B cell (primary cell): ENCODE results near the gene INPP5J. TPM values are rescaled to one million over a fixed set of nuclear protein-coding genes. Genes with fewer than 3 reads are reported as not detected.

ENCODE experiments used
- ATAC-seq: fragments of 200-7000 bp; cut with Tn5 transposase; one replicate; pipeline ENCODE4 v1.10.0; 2021; ENCODE audit warnings: low read depth, mild to moderate bottlenecking, moderate number of reproducible peaks, moderate library complexity
- CTCF ChIA-PET: fragments of 350-600 bp; sonication (Branson Sonifier 250); formaldehyde crosslinking; loops from one replicate; lab custom pipeline; 2021; ENCODE audit warnings: antibody characterized with exemption, inconsistent platforms; lab: Charles Lee
- POLR2A ChIA-PET: fragments of 350-600 bp; sonication (Branson Sonifier 250); formaldehyde crosslinking; loops from one replicate; lab custom pipeline; 2021; ENCODE audit warnings: antibody characterized with exemption; lab: Charles Lee
- DNase-seq: peaks from one replicate; pipeline ENCODE4 v3.0.0; 2013
- H2AFZ ChIP-seq: 2 replicates; pipeline ENCODE4 v1.6.1; 2012; ENCODE audit warnings: mild to moderate bottlenecking, low read depth, low read length; ENCODE audit not compliant: insufficient read depth, poor library complexity, severe bottlenecking
- H3K27ac ChIP-seq, 2 donors: 1 replicate in 1 of 2; 2 replicates in 1 of 2; pipeline ENCODE4 v1.5.1; 2012 to 2013; ENCODE audit warnings: low read length in 2 of 2, mild to moderate bottlenecking in 2 of 2, moderate library complexity in 1 of 2
- H3K27me3 ChIP-seq, 4 experiments: fragments of 200-600 bp in 1 of 4; sonication (generic) in 1 of 4; replicated peaks in 1 of 4; 1 replicate in 2 of 4; 2 replicates in 2 of 4; pipeline versions ENCODE4 v1.6.1 to v1.7.0; 2013 to 2016; ENCODE audit warnings: low read length in 3 of 4, mild to moderate bottlenecking in 2 of 4, mixed read lengths in 1 of 4, moderate library complexity in 1 of 4; ENCODE audit not compliant: insufficient read depth in 4 of 4, control insufficient read depth in 3 of 4; ENCODE audit errors: control extremely low read depth in 1 of 4
- H3K36me3 ChIP-seq, 2 experiments: replicated peaks in 1 of 2; 1 replicate in 1 of 2; 2 replicates in 1 of 2; pipeline versions ENCODE4 v1.6.1 to v1.7.1; 2013; ENCODE audit warnings: low read length in 1 of 2; ENCODE audit not compliant: insufficient read depth in 2 of 2, control insufficient read depth in 1 of 2; ENCODE audit errors: control extremely low read depth in 1 of 2, extremely low read depth in 1 of 2
- H3K4me1 ChIP-seq, 2 donors: fragments of 200-600 bp in 1 of 2; sonication (generic) in 1 of 2; 1 replicate in 1 of 2; 2 replicates in 1 of 2; pipeline versions ENCODE4 v1.5.1 to v1.6.1; 2013 to 2017; ENCODE audit warnings: low read length in 2 of 2; ENCODE audit not compliant: control insufficient read depth in 2 of 2, insufficient read depth in 2 of 2
- H3K4me2 ChIP-seq: replicated peaks from 2 replicates; pipeline ENCODE3; 2012; ENCODE audit warnings: mild to moderate bottlenecking, low read depth, low read length; ENCODE audit not compliant: poor library complexity, severe bottlenecking
- H3K4me3 ChIP-seq, 5 experiments: fragments of 200-600 bp in 1 of 5; sonication (generic) in 1 of 5; 1 replicate in 3 of 5; 2 replicates in 2 of 5; pipeline versions ENCODE4 v1.5.1 to v1.7.0; 2011 to 2016; ENCODE audit warnings: low read length in 4 of 5, mild to moderate bottlenecking in 4 of 5, low read depth in 2 of 5, control low read depth in 1 of 5, moderate library complexity in 1 of 5; ENCODE audit not compliant: insufficient read depth in 1 of 5; ENCODE audit errors: control extremely low read depth in 1 of 5, extremely low read depth in 1 of 5
- H3K79me2 ChIP-seq: fragments of 200-600 bp; sonication (generic); one replicate; pipeline ENCODE4 v1.6.0; 2016; ENCODE audit warnings: low read length; ENCODE audit not compliant: control insufficient read depth, insufficient read depth
- H3K9ac ChIP-seq: fragments of 200-600 bp; sonication (generic); 2 replicates; pipeline ENCODE4 v1.6.1; 2017; ENCODE audit warnings: mild to moderate bottlenecking, low read length, moderate library complexity
- H3K9me3 ChIP-seq, 3 donors: one replicate each; pipeline versions ENCODE4 v1.6.1 to v1.7.1; 2013; ENCODE audit warnings: low read length in 2 of 3; ENCODE audit not compliant: control insufficient read depth in 2 of 3, insufficient read depth in 1 of 3; ENCODE audit errors: control extremely low read depth in 1 of 3
- H4K20me1 ChIP-seq: 2 replicates; pipeline ENCODE4 v1.6.0; 2012; ENCODE audit warnings: mild to moderate bottlenecking, low read length; ENCODE audit not compliant: insufficient read depth, control insufficient read depth, poor library complexity, severe bottlenecking
- H3K27ac Mint-ChIP-seq: one replicate; pipeline ENCODE4 v1.8.0; 2021; ENCODE audit warnings: mixed read lengths
- H3K27me3 Mint-ChIP-seq: one replicate; pipeline ENCODE4 v1.8.0; 2021; ENCODE audit warnings: mixed read lengths
- H3K4me1 Mint-ChIP-seq: one replicate; pipeline ENCODE4 v1.8.0; 2021; ENCODE audit warnings: mixed read lengths
- H3K4me3 Mint-ChIP-seq: one replicate; pipeline ENCODE4 v1.8.0; 2021; ENCODE audit warnings: mixed read lengths
- H3K9me3 Mint-ChIP-seq: one replicate; pipeline ENCODE4 v1.8.0; 2022; ENCODE audit warnings: mixed read lengths; ENCODE audit not compliant: insufficient read depth
- EZH2 ChIP-seq: IDR thresholded peaks from 2 replicates; pipeline ENCODE4 v1.6.1; 2012; ENCODE audit warnings: borderline replicate concordance, low read depth, mild to moderate bottlenecking, moderate library complexity, low read length; ENCODE audit not compliant: insufficient read depth, poor library complexity, severe bottlenecking
- WGBS: methylation state at CpG from one replicate; pipeline ENCODE4 v1.1.5; 2013; ENCODE audit warnings: missing lambda C conversion rate; ENCODE audit not compliant: insufficient coverage; 5-methylcytosine and 5-hydroxymethylcytosine counted together
- intact Hi-C: fragments of 100-400 bp; cut with micrococcal nuclease; formaldehyde crosslinking; loops from one replicate; pipeline ENCODE4 v1.10.0; 2022
- polyA plus RNA-seq: library from polyadenylated mRNA; depleted of rRNA; stranded (reverse); fragments of >200 nt; gene quantifications from 2 replicates; pipeline ENCODE4 v1.2.3, GENCODE V29; 2012
- total RNA-seq, 2 donors: library from RNA; stranded (reverse); fragments of 120-200 nt in 1 of 2; gene quantifications; 1 replicate in 1 of 2; 2 replicates in 1 of 2; pipeline versions ENCODE4 v1.2.3 to v1.2.4, GENCODE V29; 2013 to 2022
- TF ChIP-seq, protein P1 (sequence below): fragments of 200-600 bp; IDR thresholded peaks from one replicate; pipeline ENCODE4 v1.8.0; 2022; ENCODE audit warnings: antibody characterized with exemption, mild to moderate bottlenecking

INPP5J gene
- total and polyA plus RNA-seq, 2 donors (not counting 1 experiment from before 2014, with no cell fraction given) = 0.07 to 0.52 TPM

DNA sequence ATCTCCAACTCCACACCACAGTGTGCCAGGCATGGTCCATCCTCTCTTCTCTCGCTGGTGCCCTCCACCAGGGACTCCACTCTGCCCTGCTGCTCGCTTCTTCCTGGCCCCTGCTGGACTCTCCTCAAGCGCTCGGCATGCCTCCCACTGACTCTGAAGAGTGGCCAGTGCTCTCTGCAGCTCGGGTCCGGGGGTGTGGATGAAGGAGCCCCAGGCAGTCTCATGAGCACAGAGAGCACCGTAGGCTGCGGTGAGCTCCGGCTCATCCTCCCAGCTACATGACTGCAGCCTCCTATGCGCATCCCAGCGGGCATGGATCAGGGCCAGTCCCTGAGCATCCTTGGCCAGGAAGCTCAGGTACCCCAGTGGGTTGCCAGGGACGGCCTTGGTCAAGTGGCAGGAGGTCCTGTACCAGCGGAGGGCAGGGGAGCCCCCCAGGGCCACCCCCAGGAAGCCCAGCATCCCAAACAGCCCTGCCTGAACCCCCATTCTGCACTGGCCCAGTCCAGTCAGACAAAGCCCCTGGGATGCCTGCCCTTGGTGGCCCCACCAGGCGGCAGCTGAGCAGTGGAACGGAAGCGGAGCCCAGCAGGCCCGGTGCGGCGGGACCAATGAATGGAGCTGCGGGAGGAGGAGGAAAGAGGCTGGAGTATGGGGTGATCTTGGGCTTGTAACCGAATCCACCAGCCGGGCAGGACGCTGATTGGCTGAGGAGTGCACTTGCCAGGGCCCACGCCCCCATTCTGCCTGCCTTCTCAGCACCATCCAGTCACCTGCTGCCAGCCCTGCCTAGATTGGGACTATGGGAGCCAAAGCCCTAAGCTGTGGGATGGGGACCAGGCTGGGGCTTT is 17.3 kb downstream of the INPP5J start, which contains the start of gene PLA2G3:
TSS of gene PLA2G3 (minus strand) at position 643 of the 851 bp plus-strand sequence. CDS start at position 489, 154 bp downstream.
- Histone ChIP-seq H2AFZ (no peak within 1 kb of the TSS), H4K20me1 (no peaks in the 10 kb centered on the region), H3K36me3 (no peaks in the 10 kb centered on the region), H3K4me1 (no peaks in the 10 kb centered on the region), H3K4me2 (no peak within 1 kb of the TSS), H3K27me3 (peaks cover 0 to 10% (median 0%) of the 10 kb centered on the region in 4 experiments), H3K9me3 (peaks cover 0 to 4% (median 1%) of the 10 kb centered on the region in 3 donors), H3K9ac (no peak within 1 kb of the TSS), H3K79me2 (no peaks in the 10 kb centered on the region), H3K4me3 (no peak within 1 kb of the TSS), H3K27ac (no peak within 1 kb of the TSS)
- 77% methylated on average over 17 of the region's 24 CpGs for WGBS
- CTCF ChIA-PET = no interaction called here
- no peak for DNase-seq
- no peak within 1 kb of the TSS for H3K27ac Mint-ChIP-seq
- POLR2A ChIA-PET = no interaction called here
- intact Hi-C loops = no loop called here
- H3K4me3 Mint-ChIP-seq = no peak within 1 kb of the TSS
- H3K9me3 Mint-ChIP-seq = no peaks in the 10 kb centered on the region
- TF ChIP-seq, protein P1, sequence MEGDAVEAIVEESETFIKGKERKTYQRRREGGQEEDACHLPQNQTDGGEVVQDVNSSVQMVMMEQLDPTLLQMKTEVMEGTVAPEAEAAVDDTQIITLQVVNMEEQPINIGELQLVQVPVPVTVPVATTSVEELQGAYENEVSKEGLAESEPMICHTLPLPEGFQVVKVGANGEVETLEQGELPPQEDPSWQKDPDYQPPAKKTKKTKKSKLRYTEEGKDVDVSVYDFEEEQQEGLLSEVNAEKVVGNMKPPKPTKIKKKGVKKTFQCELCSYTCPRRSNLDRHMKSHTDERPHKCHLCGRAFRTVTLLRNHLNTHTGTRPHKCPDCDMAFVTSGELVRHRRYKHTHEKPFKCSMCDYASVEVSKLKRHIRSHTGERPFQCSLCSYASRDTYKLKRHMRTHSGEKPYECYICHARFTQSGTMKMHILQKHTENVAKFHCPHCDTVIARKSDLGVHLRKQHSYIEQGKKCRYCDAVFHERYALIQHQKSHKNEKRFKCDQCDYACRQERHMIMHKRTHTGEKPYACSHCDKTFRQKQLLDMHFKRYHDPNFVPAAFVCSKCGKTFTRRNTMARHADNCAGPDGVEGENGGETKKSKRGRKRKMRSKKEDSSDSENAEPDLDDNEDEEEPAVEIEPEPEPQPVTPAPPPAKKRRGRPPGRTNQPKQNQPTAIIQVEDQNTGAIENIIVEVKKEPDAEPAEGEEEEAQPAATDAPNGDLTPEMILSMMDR = no peak
- TF ChIP-seq EZH2 = no peak
- peaks cover 6% of the 10 kb centered on the region for H3K27me3 Mint-ChIP-seq
- no peaks in the 10 kb centered on the region for H3K4me1 Mint-ChIP-seq
- no peak for ATAC-seq

DNA sequence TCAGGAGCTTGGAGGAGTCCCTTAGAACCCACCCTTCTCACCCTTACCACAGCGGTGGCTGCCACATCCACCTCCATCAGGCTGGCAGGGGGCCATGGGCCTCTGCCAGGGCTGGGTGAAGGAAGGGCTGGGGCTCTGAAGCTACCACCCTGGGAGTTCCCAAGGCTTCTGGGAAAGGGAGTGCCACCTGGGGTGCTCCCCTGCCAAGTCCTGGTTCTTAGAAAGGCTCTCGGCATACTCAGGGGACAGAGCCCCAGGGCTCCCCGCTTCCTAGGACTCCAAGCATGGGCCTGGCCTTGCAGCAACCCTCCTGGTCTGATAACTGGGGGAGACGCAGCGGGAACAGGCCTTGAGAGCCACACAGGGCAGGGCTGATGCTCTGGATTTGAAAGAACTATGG is 18.0 kb downstream of the INPP5J start:
- Histone ChIP-seq H3K27me3 (peaks cover 0 to 10% (median 0%) of the 10 kb centered on the region in 4 experiments), H3K9me3 (peaks cover 0 to 6% (median 1%) of the 10 kb centered on the region in 3 donors), H3K9ac (no peak overlapping the region), H2AFZ (no peak overlapping the region), H3K4me3 (no peak overlapping the region), H3K79me2 (no peaks in the 10 kb centered on the region), H4K20me1 (no peaks in the 10 kb centered on the region), H3K27ac (no peak overlapping the region), H3K4me1 (no peaks in the 10 kb centered on the region), H3K4me2 (no peak overlapping the region), H3K36me3 (no peaks in the 10 kb centered on the region)
- Mint-ChIP-seq H3K27ac (no peak overlapping the region), H3K9me3 (no peaks in the 10 kb centered on the region), H3K4me3 (no peak overlapping the region), H3K27me3 (peaks cover 9% of the 10 kb centered on the region), H3K4me1 (no peaks in the 10 kb centered on the region)
- 84% methylated on average over 4 of the region's 5 CpGs for WGBS
- intact Hi-C loops = no loop called here
- DNase-seq = no peak
- TF ChIP-seq, protein P1 = no peak
- TF ChIP-seq EZH2 = no peak
- POLR2A ChIA-PET = no interaction called here
- no peak for ATAC-seq
- CTCF ChIA-PET = no interaction called here
